HepG2 (cell line): ENCODE results near the gene SLC35A3. TPM values are rescaled to one million over a fixed set of nuclear protein-coding genes. Genes with fewer than 3 reads are reported as not detected.

Experiments used
- ATAC-seq: fragments of 200-7000 bp; cut with Tn5 transposase; 3 replicates; pipeline ENCODE4 v1.9.1; 2020; ENCODE audit warnings: mild to moderate bottlenecking, moderate library complexity
- BruUV-seq: library from RNA; stranded (reverse); fragments of 400-500 nt; replicated peaks from 2 replicates; lab custom pipeline; 2021; lab: Mats Ljungman, UMichigan
- CTCF ChIA-PET: fragments of 300-600 bp; formaldehyde crosslinking; extraction: SDS; loops from one replicate; lab custom pipeline; 2021; ENCODE audit warnings: low total read pairs, inconsistent platforms, low intra/inter-chr PET ratio; lab: Yijun Ruan, JAX
- POLR2A ChIA-PET: fragments of 350-600 bp; sonication (Branson Sonifier 250); formaldehyde crosslinking; loops from one replicate; lab custom pipeline; 2020; ENCODE audit warnings: antibody characterized with exemption, inconsistent platforms; lab: Yijun Ruan, JAX
- DNase-seq: peaks from one replicate; pipeline ENCODE4 v3.0.0-alpha.2; 2015; ENCODE audit warnings: low spot score
- FAIRE-seq: peaks from 3 replicates; lab custom pipeline; 2011; peaks lifted over from hg19 to GRCh38; lab: Jason Lieb, UNC
- H2AFZ ChIP-seq: one replicate; pipeline ENCODE4 v1.6.1; 2011; ENCODE audit warnings: low read length, inconsistent platforms
- H3K27ac ChIP-seq: fragments of 300-600 bp; 3 replicates; pipeline ENCODE4 v1.8.0; 2011; ENCODE audit warnings: mixed run types, mild to moderate bottlenecking, mixed read lengths, low read length, inconsistent platforms; ENCODE audit not compliant: insufficient read depth; ENCODE audit errors: extremely low read length
- H3K27me3 ChIP-seq, 2 experiments: fragments of 200-600 bp in 1 of 2; 2 replicates in 1 of 2; 3 replicates in 1 of 2; pipeline versions ENCODE4 v1.6.0 to v1.8.0; 2011; ENCODE audit warnings: low read length in 2 of 2, mild to moderate bottlenecking in 2 of 2, moderate library complexity in 2 of 2, inconsistent platforms in 1 of 2; ENCODE audit not compliant: insufficient read depth in 2 of 2, control insufficient read depth in 1 of 2
- H3K36me3 ChIP-seq, 2 experiments: fragments of 200-600 bp in 1 of 2; replicated peaks in 1 of 2; 2 replicates in 1 of 2; 3 replicates in 1 of 2; pipeline versions ENCODE4 v1.5.1 to v1.8.0; 2011; ENCODE audit warnings: low read length in 2 of 2, inconsistent platforms in 1 of 2; ENCODE audit not compliant: insufficient read depth in 2 of 2, control insufficient read depth in 1 of 2
- H3K4me1 ChIP-seq: 2 replicates; pipeline ENCODE4 v1.5.1; 2012; ENCODE audit warnings: low read length, inconsistent platforms; ENCODE audit not compliant: insufficient read depth
- H3K4me2 ChIP-seq: 2 replicates; pipeline ENCODE4 v1.6.0; 2011; ENCODE audit warnings: low read depth, low read length, inconsistent platforms
- H3K4me3 ChIP-seq, 3 experiments: fragments of 200-600 bp in 1 of 3; sonication (generic), shearing (Covaris generic) in 1 of 3; replicated peaks in 1 of 3; 2 replicates each; pipeline ENCODE4 v1.5.1; 2011 to 2016; ENCODE audit warnings: low read length in 3 of 3, inconsistent platforms in 2 of 3, low read depth in 2 of 3, mild to moderate bottlenecking in 2 of 3, control low read depth in 1 of 3, mixed read lengths in 1 of 3; ENCODE audit not compliant: insufficient read depth in 1 of 3
- H3K79me2 ChIP-seq: one replicate; pipeline ENCODE4 v1.6.1; 2011; ENCODE audit warnings: low read length, inconsistent platforms; ENCODE audit not compliant: insufficient read depth
- H3K9ac ChIP-seq: 2 replicates; pipeline ENCODE4 v1.6.0; 2011; ENCODE audit warnings: mild to moderate bottlenecking, low read depth, low read length, inconsistent platforms; ENCODE audit not compliant: insufficient read depth
- H3K9me3 ChIP-seq: 2 replicates; pipeline ENCODE4 v1.5.1; 2012; ENCODE audit warnings: mild to moderate bottlenecking, low read length
- H4K20me1 ChIP-seq: 2 replicates; pipeline ENCODE4 v1.6.0; 2011; ENCODE audit warnings: inconsistent platforms, mild to moderate bottlenecking, low read length, moderate library complexity; ENCODE audit not compliant: insufficient read depth
- CEBPG ChIP-seq: IDR thresholded peaks from 2 replicates; pipeline ENCODE4 v1.6.1; 2016
- CHD2 ChIP-seq: IDR thresholded peaks from 2 replicates; pipeline ENCODE4 v1.6.1; 2011; ENCODE audit warnings: low read depth, low read length, improper control_type of control experiment
- FIP1L1 ChIP-seq: fragments of 200-400 bp; formaldehyde crosslinking; IDR thresholded peaks from 2 replicates; pipeline ENCODE4 v1.6.1; 2018; ENCODE audit warnings: low read depth, mild to moderate bottlenecking, low read length, moderate library complexity, borderline replicate concordance; ENCODE audit not compliant: insufficient read depth
- MAFK ChIP-seq, 2 experiments: IDR thresholded peaks in 1 of 2; conservative IDR thresholded peaks in 1 of 2; 2 replicates each; pipeline ENCODE4 v1.6.1; 2011; ENCODE audit warnings: improper control_type of control experiment in 2 of 2, low read length in 2 of 2
- MEIS2 ChIP-seq: sonication (generic); formaldehyde crosslinking; IDR thresholded peaks from 2 replicates; pipeline ENCODE4 v1.9.0; 2021; ENCODE audit warnings: mild to moderate bottlenecking, missing genetic modification reagents
- NR2F1 ChIP-seq, 2 experiments: fragments of 450-650 bp in 1 of 2; formaldehyde crosslinking in 1 of 2; IDR thresholded peaks; 2 replicates each; pipeline versions ENCODE4 v1.5.0 to v1.6.1; 2016 to 2020; ENCODE audit warnings: mild to moderate bottlenecking in 1 of 2, missing compliant biosample characterization in 1 of 2, missing genetic modification reagents in 1 of 2, moderate library complexity in 1 of 2
- PAXIP1 ChIP-seq: sonication (generic); formaldehyde crosslinking; conservative IDR thresholded peaks from 2 replicates; pipeline ENCODE4 v1.4.0; 2020; ENCODE audit warnings: mild to moderate bottlenecking, missing genetic modification reagents, moderate library complexity
- RBM22 ChIP-seq: fragments of 200-400 bp; formaldehyde crosslinking; optimal IDR thresholded peaks from 2 replicates; pipeline ENCODE3; 2017; ENCODE audit warnings: mild to moderate bottlenecking, low read length, moderate library complexity
- TAF15 ChIP-seq: fragments of 200-400 bp; formaldehyde crosslinking; IDR thresholded peaks from one replicate; pipeline ENCODE4 v1.6.1; 2018; ENCODE audit warnings: mild to moderate bottlenecking, low read depth, low read length; ENCODE audit not compliant: poor library complexity, severe bottlenecking
- ZBTB14 ChIP-seq: sonication (generic); formaldehyde crosslinking; IDR thresholded peaks from 2 replicates; pipeline ENCODE4 v1.4.0; 2020; ENCODE audit warnings: missing genetic modification reagents
- ZNF180 ChIP-seq: sonication (generic); formaldehyde crosslinking; IDR thresholded peaks from 2 replicates; pipeline ENCODE4 v1.4.0; 2020; ENCODE audit warnings: low read depth, missing genetic modification reagents, borderline replicate concordance
- ZNF501 ChIP-seq: sonication (generic); formaldehyde crosslinking; IDR thresholded peaks from 2 replicates; pipeline ENCODE4 v1.5.1; 2020; ENCODE audit warnings: mild to moderate bottlenecking, moderate library complexity, missing genetic modification reagents
- ZNF562 ChIP-seq: sonication (generic); formaldehyde crosslinking; IDR thresholded peaks from 2 replicates; pipeline ENCODE4 v1.8.0; 2022; ENCODE audit warnings: missing genetic modification reagents, borderline replicate concordance
- ZNF768 ChIP-seq: sonication (generic); formaldehyde crosslinking; IDR thresholded peaks from 2 replicates; pipeline ENCODE4 v1.4.0; 2020; ENCODE audit warnings: missing genetic modification reagents
- ZSCAN21 ChIP-seq: sonication (generic); formaldehyde crosslinking; IDR thresholded peaks from 2 replicates; pipeline ENCODE4 v1.8.0; 2022; ENCODE audit warnings: mild to moderate bottlenecking, missing genetic modification reagents, moderate library complexity, borderline replicate concordance
- WGBS: methylation state at CpG from one replicate; pipeline ENCODE4 v1.1.6; 2017; ENCODE audit warnings: low lambda C conversion rate; 5-methylcytosine and 5-hydroxymethylcytosine counted together
- in situ Hi-C: cut with HindIII; loops from 2 replicates; pipeline ENCODE4 v1.10.0; 2017; ENCODE audit warnings: low pct_unique_long_range_greater_than_20kb; ENCODE audit not compliant: extremely low pct_ligation_motif_present
- intact Hi-C: fragments of 100-400 bp; cut with micrococcal nuclease; formaldehyde crosslinking; loops from one replicate; pipeline ENCODE4 v1.10.0; 2022; ENCODE audit not compliant: unreplicated experiment
- polyA plus RNA-seq, 8 experiments: library from polyadenylated mRNA; depleted of rRNA in 3 of 8; stranded (reverse) in 7 of 8; unstranded in 1 of 8; fragments of >200 nt; fragmentation: Illumina TruSeq in 4 of 8; extraction: Trizol in 4 of 8; gene quantifications; 2 replicates each; pipeline versions ENCODE4 v1.2.1 to v1.2.3, GENCODE V29; 2011 to 2016; ENCODE audit warnings: low read depth in 4 of 8, missing spikeins in 1 of 8, mixed read lengths in 1 of 8; ENCODE audit not compliant: insufficient read depth in 1 of 8
- total RNA-seq, 5 experiments: library from RNA; depleted of rRNA; stranded (reverse); fragments of >200 nt; fragmentation: Illumina TruSeq; extraction: Trizol; gene quantifications; 2 replicates each; pipeline ENCODE4 v1.2.3, GENCODE V29; 2016; ENCODE audit warnings: low read depth in 1 of 5

The SLC35A3 gene
- total and polyA plus RNA-seq, 2 of the 13 experiments (the other 11 are each of a cell fraction or from before 2014, with no cell fraction given), result 11.2 to 24.9 TPM

DNA sequence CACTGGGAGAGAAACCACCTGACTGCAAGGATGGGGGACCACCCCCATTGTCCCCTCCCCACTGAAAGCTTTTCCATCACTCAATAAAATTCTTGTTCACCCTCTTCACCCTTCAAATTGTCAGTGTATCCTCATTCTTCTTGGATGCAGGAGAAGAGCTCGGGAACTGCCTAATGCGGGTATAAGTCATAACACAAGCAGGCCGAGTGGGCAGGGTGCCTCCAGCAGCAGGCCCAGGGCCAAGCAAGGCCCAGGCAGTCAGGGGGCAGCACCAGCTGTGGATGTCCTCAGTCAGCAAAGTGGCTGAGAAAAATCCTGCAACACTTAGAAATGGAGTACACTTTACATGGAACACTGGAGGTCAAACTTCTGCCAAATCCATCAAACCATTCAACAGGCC, 33.7 kb upstream of the SLC35A3 start:
- ATAC-seq (no peak), FAIRE-seq (no peak), DNase-seq (no peak)
- no peak overlapping the region for H3K4me3 ChIP-seq
- no peak overlapping the region for H3K4me2 ChIP-seq
- in situ Hi-C loops (no loop called here), intact Hi-C loops (no loop called here)
- no peaks in the 10 kb centered on the region for H3K9me3 ChIP-seq
- no peaks in the 10 kb centered on the region for H3K4me1 ChIP-seq
- WGBS, result 61% methylated on average over 3 of the region's 3 CpGs
- no peaks in the 10 kb centered on the region for H3K36me3 ChIP-seq
- no peak for TF ChIP-seq MEIS2 (CRISPR knock-in tag)
- no peak for TF ChIP-seq MAFK (conservative IDR thresholded peaks at IDR 0.05 in 1 of 2, IDR thresholded peaks at IDR 0.05 in 1 of 2; ENCODE audit: low read length in 2 of 2)
- no peak for TF ChIP-seq TAF15
- no peak for TF ChIP-seq NR2F1 (CRISPR knock-in tag; IDR thresholded peaks at IDR 0.05)
- no peak for TF ChIP-seq ZBTB14 (CRISPR knock-in tag)
- TF ChIP-seq ZNF768, result no peak
- ChIA-PET POLR2A (interaction anchor here (1.2 kb wide), 1 partner anchor 34 kb away, joined by 4 read pairs; the partner anchor contains the start of gene SLC35A3), CTCF (no interaction called here)
- no peak overlapping the region for H2AFZ ChIP-seq
- no TSS peak for BruUV-seq
- no peak overlapping the region for H3K9ac ChIP-seq
- no peaks in the 10 kb centered on the region for H4K20me1 ChIP-seq
- H3K79me2 ChIP-seq, result no peaks in the 10 kb centered on the region
- H3K27me3 ChIP-seq, result no peaks in the 10 kb centered on the region
- H3K27ac ChIP-seq, result no peak overlapping the region

DNA sequence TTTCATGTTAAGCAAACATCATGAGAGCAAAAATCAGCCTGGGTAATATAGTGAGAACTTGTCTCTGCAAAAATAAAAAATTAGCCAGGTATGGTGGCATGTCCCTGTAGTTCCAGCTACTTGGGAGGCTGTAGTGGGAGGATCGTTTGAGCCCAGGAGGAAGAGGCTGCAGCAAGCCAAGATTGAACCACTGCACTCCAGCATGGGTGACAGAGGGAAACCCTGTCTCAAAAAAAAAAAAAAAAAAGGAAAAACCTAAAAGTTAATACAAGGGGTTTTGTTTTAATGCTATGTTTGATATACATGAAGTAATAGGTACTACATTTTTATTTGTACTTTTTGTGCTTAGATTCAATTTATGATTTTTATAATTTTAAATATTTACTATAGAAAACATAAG, 27.1 kb upstream of the SLC35A3 start:
- Histone ChIP-seq H3K4me1 (no peaks in the 10 kb centered on the region), H3K36me3 (no peaks in the 10 kb centered on the region), H3K9me3 (no peaks in the 10 kb centered on the region), H3K27me3 (no peaks in the 10 kb centered on the region), H3K27ac (no peak overlapping the region), H4K20me1 (no peaks in the 10 kb centered on the region), H2AFZ (no peak overlapping the region), H3K4me2 (no peak overlapping the region), H3K4me3 (no peak overlapping the region), H3K79me2 (no peaks in the 10 kb centered on the region), H3K9ac (no peak overlapping the region)
- in situ Hi-C loops, result no loop called here
- intact Hi-C loops, result no loop called here
- no peak for ATAC-seq
- no TSS peak for BruUV-seq
- WGBS, result 42% methylated on average over 1 of the region's 1 CpG
- FAIRE-seq, result no peak
- ChIA-PET CTCF (no interaction called here), POLR2A (no interaction called here)
- DNase-seq, result no peak
- no peak for TF ChIP-seq ZNF562 (CRISPR knock-in tag)
- TF ChIP-seq ZSCAN21 (CRISPR knock-in tag), result no peak
- no peak for TF ChIP-seq FIP1L1
- no peak for TF ChIP-seq PAXIP1 (CRISPR knock-in tag)
- no peak for TF ChIP-seq ZNF180 (CRISPR knock-in tag)
- no peak for TF ChIP-seq CHD2
- no peak for TF ChIP-seq CEBPG (CRISPR knock-in tag)
- no peak for TF ChIP-seq RBM22
- no peak for TF ChIP-seq ZNF501 (CRISPR knock-in tag)
